ENCODE results near the gene TCEA2. TPM values are rescaled to one million over a fixed set of nuclear protein-coding genes. Genes with fewer than 3 reads are reported as not detected.
A peak's percentile ranks its signal among the peaks of the same experiment; 100 is the strongest.

Gene TCEA2
- polyA plus RNA-seq (2011; rRNA removed), result 17.3 and 34.2 TPM in 2 replicates
- polyA minus RNA-seq (2011; rRNA and poly(A)+ RNA removed), result 21.5 and 24.3 TPM in 2 replicates

DNA sequence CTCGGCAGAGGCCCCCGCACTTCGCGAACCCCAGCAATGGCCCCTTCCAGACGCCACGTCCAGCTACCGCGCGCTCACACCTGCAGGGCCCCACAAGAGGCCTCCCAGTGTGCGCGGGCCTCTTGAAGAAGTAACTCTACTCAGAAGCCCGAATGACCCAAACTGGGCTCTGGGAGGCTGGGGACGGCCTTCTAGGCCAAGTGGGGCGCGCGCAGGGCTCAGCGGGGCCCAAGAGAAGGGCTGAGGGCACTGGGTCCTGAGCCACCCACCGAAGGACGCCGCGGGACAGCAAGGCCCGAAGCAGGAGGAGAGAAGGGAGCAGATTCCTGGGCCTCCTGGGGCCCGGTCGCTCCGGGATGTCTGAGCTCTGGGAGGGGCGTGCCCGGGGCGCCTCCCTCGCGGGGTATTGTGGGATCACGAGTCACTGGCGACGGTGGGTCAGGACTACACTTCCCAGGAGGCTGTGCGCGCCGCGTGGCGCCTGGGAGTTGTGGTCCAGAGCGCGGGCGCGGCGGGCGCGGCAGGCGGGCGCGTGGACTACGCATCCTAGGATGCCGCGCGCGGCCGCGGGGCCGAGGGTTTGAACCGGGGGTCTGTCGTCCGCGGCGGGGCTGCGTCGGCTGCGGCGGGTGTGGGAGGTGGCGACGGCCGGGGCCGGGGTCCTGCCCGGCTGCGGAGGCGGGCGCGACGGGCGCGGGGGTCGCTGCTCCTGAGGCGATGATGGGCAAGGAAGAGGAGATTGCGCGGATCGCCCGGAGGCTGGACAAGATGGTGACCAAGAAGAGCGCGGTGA is at the start of gene TCEA2:
TCEA2 (plus strand) TSS at position 603 of the 793 bp plus-strand sequence; CDS start at position 718, 115 bp downstream.
- DNase-seq (ENCODE audit: low read depth), result peak; percentile 60
- peak within 1 kb of the TSS; percentile 83 for H3K4me3 ChIP-seq (ENCODE audit: low read depth, low read length)
- TF ChIP-seq, protein P1, sequence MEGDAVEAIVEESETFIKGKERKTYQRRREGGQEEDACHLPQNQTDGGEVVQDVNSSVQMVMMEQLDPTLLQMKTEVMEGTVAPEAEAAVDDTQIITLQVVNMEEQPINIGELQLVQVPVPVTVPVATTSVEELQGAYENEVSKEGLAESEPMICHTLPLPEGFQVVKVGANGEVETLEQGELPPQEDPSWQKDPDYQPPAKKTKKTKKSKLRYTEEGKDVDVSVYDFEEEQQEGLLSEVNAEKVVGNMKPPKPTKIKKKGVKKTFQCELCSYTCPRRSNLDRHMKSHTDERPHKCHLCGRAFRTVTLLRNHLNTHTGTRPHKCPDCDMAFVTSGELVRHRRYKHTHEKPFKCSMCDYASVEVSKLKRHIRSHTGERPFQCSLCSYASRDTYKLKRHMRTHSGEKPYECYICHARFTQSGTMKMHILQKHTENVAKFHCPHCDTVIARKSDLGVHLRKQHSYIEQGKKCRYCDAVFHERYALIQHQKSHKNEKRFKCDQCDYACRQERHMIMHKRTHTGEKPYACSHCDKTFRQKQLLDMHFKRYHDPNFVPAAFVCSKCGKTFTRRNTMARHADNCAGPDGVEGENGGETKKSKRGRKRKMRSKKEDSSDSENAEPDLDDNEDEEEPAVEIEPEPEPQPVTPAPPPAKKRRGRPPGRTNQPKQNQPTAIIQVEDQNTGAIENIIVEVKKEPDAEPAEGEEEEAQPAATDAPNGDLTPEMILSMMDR (IDR thresholded peaks at IDR 0.05; ENCODE audit: insufficient read depth, low read depth, low read length), result no peak
- POLR2A ChIA-PET, result no interaction called here
- H3K36me3 ChIP-seq (ENCODE audit: control insufficient read depth, insufficient read depth, low read length), result no peaks in the 10 kb centered on the region
- CTCF ChIA-PET, result interaction anchor here (1.0 to 2.7 kb wide), 4 partner anchors 9 to 82 kb away, joined by 3 to 21 read pairs (median 4); partner anchors contain the start of gene OPRL1
- no peaks in the 10 kb centered on the region for H3K27me3 ChIP-seq (ENCODE audit: control insufficient read depth, insufficient read depth, low read length)

DNA sequence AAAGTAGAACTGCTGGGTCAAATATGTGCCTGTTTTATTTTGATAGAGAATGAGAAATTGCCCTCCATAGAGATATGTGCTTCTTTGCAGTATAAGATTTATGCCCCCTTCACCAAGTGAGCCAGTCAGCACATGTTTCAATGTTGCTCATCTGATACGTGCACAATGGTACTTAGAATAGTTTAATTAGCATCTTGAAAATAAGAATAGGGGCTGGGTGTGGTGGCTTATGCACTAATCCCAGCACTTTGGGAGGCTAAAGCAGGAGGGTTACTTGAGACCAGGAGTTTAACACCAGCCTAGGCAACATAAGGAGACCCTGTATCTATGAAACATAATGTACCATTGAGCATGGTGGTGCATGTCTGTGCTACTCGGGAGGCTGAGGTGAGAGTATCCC is 47.4 kb upstream of the TCEA2 start:
- ChIA-PET CTCF (no interaction called here), POLR2A (no interaction called here)
- DNase-seq (ENCODE audit: low read depth), result no peak
- Histone ChIP-seq H3K27me3 (ENCODE audit: control insufficient read depth, insufficient read depth, low read length) (no peaks in the 10 kb centered on the region), H3K36me3 (ENCODE audit: control insufficient read depth, insufficient read depth, low read length) (peaks cover 28% of the 10 kb centered on the region), H3K4me3 (ENCODE audit: low read depth, low read length) (no peak overlapping the region)
- TF ChIP-seq, protein P1 (IDR thresholded peaks at IDR 0.05; ENCODE audit: insufficient read depth, low read depth, low read length), result no peak

DNA sequence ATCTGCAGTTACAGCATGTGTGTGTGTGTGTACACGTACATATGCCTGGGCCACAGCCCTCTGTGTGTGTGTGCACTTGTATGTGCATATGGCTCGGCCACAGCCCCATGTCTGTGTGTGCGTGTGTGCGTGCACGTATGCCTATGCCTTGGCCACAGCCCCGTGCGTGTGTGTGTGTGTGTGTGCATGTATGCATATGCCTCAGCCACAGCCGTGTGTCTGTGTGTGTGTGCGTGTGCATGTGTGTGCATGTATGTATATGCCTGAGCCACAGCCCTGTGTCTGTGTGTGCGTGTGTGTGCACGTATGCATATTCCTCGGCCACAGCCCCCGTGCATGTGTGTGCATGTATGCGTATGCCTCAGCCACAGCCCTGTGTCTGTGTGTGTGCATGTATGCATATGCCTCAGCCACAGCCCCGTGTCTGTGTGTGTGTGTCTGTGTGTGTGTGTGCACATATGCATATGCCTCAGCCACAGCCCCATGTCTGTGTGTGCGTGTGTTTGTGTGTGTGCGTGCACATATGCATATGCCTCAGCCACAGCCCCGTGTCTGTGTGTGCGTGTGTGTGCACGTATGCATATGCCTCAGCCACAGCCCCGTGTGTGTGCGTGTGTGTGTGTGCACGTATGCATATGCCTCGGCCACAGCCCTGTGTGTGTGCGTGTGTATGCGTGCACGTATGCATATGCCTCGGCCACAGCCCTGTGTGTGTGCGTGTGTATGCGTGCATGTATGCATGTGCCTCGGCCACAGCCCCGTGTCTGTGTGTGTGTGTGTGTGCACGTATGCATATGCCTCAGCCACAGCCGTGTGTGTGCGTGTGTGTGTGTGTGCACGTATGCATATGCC is 41.6 kb upstream of the TCEA2 start:
- DNase-seq (ENCODE audit: low read depth), result no peak
- no peaks in the 10 kb centered on the region for H3K27me3 ChIP-seq (ENCODE audit: control insufficient read depth, insufficient read depth, low read length)
- CTCF ChIA-PET, result interaction anchor here (0.7 kb wide), 1 partner anchor 584 kb away, joined by 3 read pairs; no protein-coding TSS in a partner anchor
- H3K4me3 ChIP-seq (ENCODE audit: low read depth, low read length), result no peak overlapping the region
- H3K36me3 ChIP-seq (ENCODE audit: control insufficient read depth, insufficient read depth, low read length), result peaks cover 50% of the 10 kb centered on the region
- POLR2A ChIA-PET, result no interaction called here
- TF ChIP-seq, protein P1 (IDR thresholded peaks at IDR 0.05; ENCODE audit: insufficient read depth, low read depth, low read length), result no peak

DNA sequence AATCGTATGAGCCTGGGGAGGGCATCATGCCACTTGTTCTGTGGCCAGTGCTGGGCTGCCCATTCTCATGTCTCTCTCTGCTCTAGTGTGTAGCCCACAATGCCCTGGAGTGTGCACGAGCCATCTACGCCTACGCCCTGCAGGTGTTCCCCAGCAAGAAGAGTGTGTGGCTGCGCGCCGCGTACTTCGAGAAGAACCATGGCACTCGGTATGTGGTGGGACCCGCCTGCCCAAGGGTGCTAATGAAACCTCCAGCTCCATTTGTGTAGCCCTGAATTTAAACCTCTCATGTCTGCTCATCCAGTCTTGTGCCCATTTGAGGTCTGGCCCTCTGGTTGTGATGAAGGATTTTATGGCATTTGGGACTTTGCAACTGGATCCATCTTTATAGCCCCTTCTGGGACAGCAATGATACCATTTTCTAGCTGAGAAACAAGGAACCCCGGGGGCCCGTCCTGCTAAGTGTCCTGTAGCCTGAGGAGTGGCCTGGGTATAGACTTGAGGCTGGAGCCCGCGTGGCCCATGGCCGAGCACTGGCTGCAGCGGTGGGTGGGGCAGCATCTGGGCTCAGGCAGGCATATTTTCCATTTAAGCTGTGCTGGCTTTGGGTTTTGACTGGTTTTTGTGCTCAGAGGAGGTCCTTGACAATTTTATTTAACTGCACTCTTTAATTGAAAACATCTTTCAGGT is 40.2 kb upstream of the TCEA2 start:
- DNase-seq (ENCODE audit: low read depth), result no peak
- CTCF ChIA-PET, result no interaction called here
- Histone ChIP-seq H3K4me3 (ENCODE audit: low read depth, low read length) (no peak overlapping the region), H3K27me3 (ENCODE audit: control insufficient read depth, insufficient read depth, low read length) (no peaks in the 10 kb centered on the region), H3K36me3 (ENCODE audit: control insufficient read depth, insufficient read depth, low read length) (peaks cover 58% of the 10 kb centered on the region)
- POLR2A ChIA-PET, result no interaction called here
- TF ChIP-seq, protein P1 (IDR thresholded peaks at IDR 0.05; ENCODE audit: insufficient read depth, low read depth, low read length), result no peak

All from BJ (cell line).